Vagina (tissue), 2 donors: ENCODE measurements around the gene RAB19. TPM values are rescaled to one million over a fixed set of nuclear protein-coding genes. Genes with fewer than 3 reads are reported as not detected.

Experiments used
- DNase-seq, 2 donors: peaks; one replicate each; pipeline ENCODE4 v3.0.0-alpha.2; 2017; ENCODE audit errors: extremely low spot score in 2 of 2
- H3K27ac ChIP-seq: fragments of 200-600 bp; sonication (generic); one replicate; pipeline ENCODE4 v1.5.1; 2019
- H3K27me3 ChIP-seq: fragments of 200-600 bp; sonication (generic); one replicate; pipeline ENCODE4 v1.5.1; 2019
- H3K36me3 ChIP-seq, 2 donors: fragments of 200-600 bp; sonication (generic); one replicate each; pipeline ENCODE4 v1.5.1; 2017 to 2019
- H3K4me1 ChIP-seq: fragments of 200-600 bp; sonication (generic); one replicate; pipeline ENCODE4 v1.5.1; 2019
- H3K4me3 ChIP-seq, 2 donors: fragments of 200-600 bp; sonication (generic); 1 replicate in 1 of 2; 2 replicates in 1 of 2; pipeline ENCODE4 v1.5.1; 2016 to 2019
- H3K9me3 ChIP-seq: fragments of 200-600 bp; sonication (generic); one replicate; pipeline ENCODE4 v1.5.1; 2019
- POLR2A ChIP-seq, 2 donors: fragments of 450-650 bp; IDR thresholded peaks; one replicate each; pipeline ENCODE4 v1.6.1; 2017; ENCODE audit warnings: antibody characterized with exemption in 2 of 2, mild to moderate bottlenecking in 2 of 2, moderate library complexity in 2 of 2
- POLR2AphosphoS5 ChIP-seq, 2 donors: sonication (generic); formaldehyde crosslinking; IDR thresholded peaks; one replicate each; pipeline ENCODE4 v1.9.0; 2017; ENCODE audit warnings: antibody characterized with exemption in 2 of 2, mild to moderate bottlenecking in 2 of 2, low read depth in 1 of 2; ENCODE audit not compliant: insufficient read depth in 1 of 2
- intact Hi-C: fragments of 100-400 bp; cut with DNase I; formaldehyde crosslinking; loops from one replicate; pipeline ENCODE4 v1.15.1; 2023
- total RNA-seq: library from RNA; depleted of rRNA; stranded (reverse); fragments of >200 nt; gene quantifications from one replicate; pipeline ENCODE4 v1.2.3, GENCODE V29; 2016
- TF ChIP-seq, protein P1 (sequence below), 3 experiments: fragments of 450-650 bp in 2 of 3; fragments of 200-600 bp in 1 of 3; sonication (generic) in 1 of 3; IDR thresholded peaks; one replicate each; pipeline ENCODE4 v1.5.1; 2017 to 2019; ENCODE audit warnings: antibody characterized with exemption in 3 of 3, mild to moderate bottlenecking in 2 of 3, moderate library complexity in 2 of 3

Gene RAB19
- total RNA-seq, 1 donor from 2014 or later = not detected

- DNase-seq = no peak
- TF ChIP-seq POLR2AphosphoS5 (IDR thresholded peaks at IDR 0.05; ENCODE audit: insufficient read depth in 1 of 2, low read depth in 1 of 2) = no peak
- no peak for TF ChIP-seq POLR2A (IDR thresholded peaks at IDR 0.05)
- TF ChIP-seq, protein P1, sequence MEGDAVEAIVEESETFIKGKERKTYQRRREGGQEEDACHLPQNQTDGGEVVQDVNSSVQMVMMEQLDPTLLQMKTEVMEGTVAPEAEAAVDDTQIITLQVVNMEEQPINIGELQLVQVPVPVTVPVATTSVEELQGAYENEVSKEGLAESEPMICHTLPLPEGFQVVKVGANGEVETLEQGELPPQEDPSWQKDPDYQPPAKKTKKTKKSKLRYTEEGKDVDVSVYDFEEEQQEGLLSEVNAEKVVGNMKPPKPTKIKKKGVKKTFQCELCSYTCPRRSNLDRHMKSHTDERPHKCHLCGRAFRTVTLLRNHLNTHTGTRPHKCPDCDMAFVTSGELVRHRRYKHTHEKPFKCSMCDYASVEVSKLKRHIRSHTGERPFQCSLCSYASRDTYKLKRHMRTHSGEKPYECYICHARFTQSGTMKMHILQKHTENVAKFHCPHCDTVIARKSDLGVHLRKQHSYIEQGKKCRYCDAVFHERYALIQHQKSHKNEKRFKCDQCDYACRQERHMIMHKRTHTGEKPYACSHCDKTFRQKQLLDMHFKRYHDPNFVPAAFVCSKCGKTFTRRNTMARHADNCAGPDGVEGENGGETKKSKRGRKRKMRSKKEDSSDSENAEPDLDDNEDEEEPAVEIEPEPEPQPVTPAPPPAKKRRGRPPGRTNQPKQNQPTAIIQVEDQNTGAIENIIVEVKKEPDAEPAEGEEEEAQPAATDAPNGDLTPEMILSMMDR (IDR thresholded peaks at IDR 0.05) = no peak
Measured at GRCh38 chr7:140383954-140384713, 19.7 kb upstream of the RAB19 start.

DNA sequence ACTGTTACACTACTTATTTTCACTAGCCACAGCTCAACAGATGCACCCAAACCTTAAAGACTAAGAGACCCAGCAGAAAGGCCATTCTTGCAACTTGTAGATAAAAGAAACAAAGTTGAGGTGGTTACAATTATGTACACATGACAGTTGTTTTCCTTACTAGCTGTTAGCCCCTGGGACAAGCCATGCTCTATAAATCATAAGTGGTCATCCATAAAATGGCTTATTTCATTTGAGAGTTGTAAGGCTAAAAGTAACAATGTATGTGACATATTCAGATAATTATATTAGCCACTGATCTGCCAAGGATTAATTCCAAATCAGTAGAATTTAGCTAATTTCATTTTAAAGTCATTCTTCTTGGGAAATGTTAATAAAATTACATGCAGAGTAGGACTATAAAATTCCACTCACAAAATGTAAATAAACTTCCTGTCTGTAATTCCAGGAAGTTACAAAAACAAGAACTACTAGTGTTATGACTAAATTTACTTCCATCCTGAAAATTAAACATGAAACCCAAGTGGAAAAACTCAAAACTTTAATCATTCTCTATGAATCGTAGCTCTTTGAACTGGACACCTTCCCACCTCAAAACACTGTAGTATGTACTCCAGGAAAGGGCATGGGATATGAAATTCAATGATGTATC is 18.8 kb upstream of the RAB19 start:
- H3K27me3 ChIP-seq = no peaks in the 10 kb centered on the region
- H3K9me3 ChIP-seq = no peaks in the 10 kb centered on the region
- no peak for DNase-seq
- H3K27ac ChIP-seq = no peak overlapping the region
- intact Hi-C loops = no loop called here
- no peak overlapping the region for H3K4me3 ChIP-seq
- peaks cover 2 to 17% of the 10 kb centered on the region in 2 donors for H3K36me3 ChIP-seq
- H3K4me1 ChIP-seq = peaks cover 32% of the 10 kb centered on the region
- no peak for TF ChIP-seq POLR2A (IDR thresholded peaks at IDR 0.05)
- TF ChIP-seq, protein P1 (IDR thresholded peaks at IDR 0.05) = no peak
- no peak for TF ChIP-seq POLR2AphosphoS5 (IDR thresholded peaks at IDR 0.05; ENCODE audit: insufficient read depth in 1 of 2, low read depth in 1 of 2)

More at GRCh38 chr7:140383954-140384713, 19.7 kb upstream of the RAB19 start:
- Histone ChIP-seq H3K4me1 (peaks cover 26% of the 10 kb centered on the region), H3K9me3 (no peaks in the 10 kb centered on the region), H3K36me3 (peaks cover 2 to 24% of the 10 kb centered on the region in 2 donors), H3K4me3 (no peak overlapping the region), H3K27me3 (no peaks in the 10 kb centered on the region), H3K27ac (no peak overlapping the region)
- intact Hi-C loops = no loop called here

DNA sequence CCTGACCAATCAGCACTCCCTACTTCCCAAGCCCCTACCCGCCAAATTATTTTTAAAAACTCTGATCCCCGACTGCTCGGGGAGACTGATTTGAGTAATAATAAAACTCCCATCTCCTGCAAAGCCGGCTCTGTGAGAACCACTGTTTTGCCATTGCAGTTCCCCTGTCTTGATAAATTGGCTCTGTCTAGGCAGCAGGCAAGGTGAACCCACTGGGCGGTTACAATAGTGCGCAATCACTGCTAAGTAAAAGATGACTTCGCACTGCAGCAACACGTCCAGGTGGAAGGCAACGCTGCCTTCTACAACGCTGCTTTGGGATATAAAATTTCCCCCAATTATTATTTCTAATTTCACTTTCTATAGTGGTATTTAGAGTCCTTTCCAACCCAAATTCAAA is 14.4 kb upstream of the RAB19 start:
- intact Hi-C loops = no loop called here

GRCh38 chr7:140390034-140390433 is 13.8 kb upstream of the RAB19 start:
- TF ChIP-seq POLR2A (IDR thresholded peaks at IDR 0.05) = no peak
- TF ChIP-seq, protein P1 (IDR thresholded peaks at IDR 0.05) = no peak
- TF ChIP-seq POLR2AphosphoS5 (IDR thresholded peaks at IDR 0.05; ENCODE audit: insufficient read depth in 1 of 2, low read depth in 1 of 2) = no peak
- no peak for DNase-seq
- H3K4me3 ChIP-seq = no peak overlapping the region
- H3K27ac ChIP-seq = no peak overlapping the region
- H3K4me1 ChIP-seq = peaks cover 24% of the 10 kb centered on the region
- H3K27me3 ChIP-seq = no peaks in the 10 kb centered on the region
- H3K9me3 ChIP-seq = no peaks in the 10 kb centered on the region
- intact Hi-C loops = loop anchor here (10.0 kb wide), 1 partner anchor 95 kb away; no protein-coding TSS in a partner anchor
- no peaks in the 10 kb centered on the region for H3K36me3 ChIP-seq

More for the DNA sequence above, 14.4 kb upstream of the RAB19 start:
- Histone ChIP-seq H3K27ac (no peak overlapping the region), H3K9me3 (no peaks in the 10 kb centered on the region), H3K36me3 (no peaks in the 10 kb centered on the region), H3K27me3 (no peaks in the 10 kb centered on the region), H3K4me3 (no peak overlapping the region), H3K4me1 (peaks cover 30% of the 10 kb centered on the region)
- TF ChIP-seq POLR2A (IDR thresholded peaks at IDR 0.05) = no peak
- no peak for TF ChIP-seq POLR2AphosphoS5 (IDR thresholded peaks at IDR 0.05; ENCODE audit: insufficient read depth in 1 of 2, low read depth in 1 of 2)
- TF ChIP-seq, protein P1 (IDR thresholded peaks at IDR 0.05) = no peak
- no peak for DNase-seq
